Measurements from ENCODE around the gene FHIT. TPM values are rescaled to one million over a fixed set of nuclear protein-coding genes. Genes with fewer than 3 reads are reported as not detected.

Gene FHIT
- total RNA-seq, 2 donors from 2014 or later = 6.8 to 12.3 TPM

GRCh38 chr3:60065227-60065868 is 1185.9 kb downstream of the FHIT start:
- Mint-ChIP-seq H3K9me3 (no peaks in the 10 kb centered on the region), H3K4me1 (peaks cover 10% of the 10 kb centered on the region), H3K4me3 (no peak overlapping the region), H3K36me3 (ENCODE audit: low read depth) (no peaks in the 10 kb centered on the region), H3K27me3 (ENCODE audit: insufficient read depth) (peaks cover 54% of the 10 kb centered on the region), H3K27ac (no peak overlapping the region)
- TF ChIP-seq CTCF (conservative IDR thresholded peaks at IDR 0.05) = no peak
- H3K4me3 ChIP-seq (ENCODE audit: low read length) = no peak overlapping the region
- H3K27ac ChIP-seq (ENCODE audit: low read depth, low read length) = no peak overlapping the region
- WGBS, 2 experiments (ENCODE audit: insufficient coverage in 1 of 2, insufficient read length in 1 of 2) = 90% methylated on average over 2 of the region's 2 CpGs; no CpG with 5 or more reads in 1 of the 2 experiments
- H3K9ac ChIP-seq (ENCODE audit: extremely low read depth, low read length, poor library complexity, severe bottlenecking) = no peak overlapping the region
- H3K4me1 ChIP-seq (ENCODE audit: control insufficient read depth, insufficient read depth, low read length) = peaks cover 12% of the 10 kb centered on the region
- DNase-seq = no peak
- peaks cover 5% of the 10 kb centered on the region for H3K9me3 ChIP-seq (ENCODE audit: control insufficient read depth, low read length)
- no peaks in the 10 kb centered on the region for H3K36me3 ChIP-seq (ENCODE audit: control insufficient read depth, insufficient read depth, low read length)
- peaks cover 5% of the 10 kb centered on the region for H3K27me3 ChIP-seq (ENCODE audit: control insufficient read depth, insufficient read depth, low read length, poor library complexity, severe bottlenecking)

GRCh38 chr3:60064210-60065178 is 1186.8 kb downstream of the FHIT start:
- Histone ChIP-seq H3K27me3 (ENCODE audit: control insufficient read depth, insufficient read depth, low read length, poor library complexity, severe bottlenecking) (peaks cover 5% of the 10 kb centered on the region), H3K9me3 (ENCODE audit: control insufficient read depth, low read length) (peaks cover 5% of the 10 kb centered on the region), H3K9ac (ENCODE audit: extremely low read depth, low read length, poor library complexity, severe bottlenecking) (no peak overlapping the region), H3K36me3 (ENCODE audit: control insufficient read depth, insufficient read depth, low read length) (no peaks in the 10 kb centered on the region), H3K4me3 (ENCODE audit: low read length) (no peak overlapping the region), H3K4me1 (ENCODE audit: control insufficient read depth, insufficient read depth, low read length) (peaks cover 10% of the 10 kb centered on the region), H3K27ac (ENCODE audit: low read depth, low read length) (no peak overlapping the region)
- H3K27ac Mint-ChIP-seq = no peak overlapping the region
- H3K4me1 Mint-ChIP-seq = peaks cover 5% of the 10 kb centered on the region
- WGBS, 2 experiments (ENCODE audit: insufficient coverage in 1 of 2, insufficient read length in 1 of 2) = 89 to 100% methylated on average over 2 to 3 of the region's 3 CpGs
- H3K4me3 Mint-ChIP-seq = no peak overlapping the region
- no peaks in the 10 kb centered on the region for H3K36me3 Mint-ChIP-seq (ENCODE audit: low read depth)
- TF ChIP-seq CTCF (conservative IDR thresholded peaks at IDR 0.05) = no peak
- peaks cover 50% of the 10 kb centered on the region for H3K27me3 Mint-ChIP-seq (ENCODE audit: insufficient read depth)
- no peak for DNase-seq
- no peaks in the 10 kb centered on the region for H3K9me3 Mint-ChIP-seq

GRCh38 chr3:60056404-60056803 is 1194.8 kb downstream of the FHIT start:
- Histone ChIP-seq H3K4me1 (ENCODE audit: control insufficient read depth, insufficient read depth, low read length) (no peaks in the 10 kb centered on the region), H3K4me3 (ENCODE audit: low read length) (no peak overlapping the region), H3K9ac (ENCODE audit: extremely low read depth, low read length, poor library complexity, severe bottlenecking) (no peak overlapping the region), H3K27me3 (ENCODE audit: control insufficient read depth, insufficient read depth, low read length, poor library complexity, severe bottlenecking) (no peaks in the 10 kb centered on the region), H3K36me3 (ENCODE audit: control insufficient read depth, insufficient read depth, low read length) (no peaks in the 10 kb centered on the region), H3K27ac (ENCODE audit: low read depth, low read length) (no peak overlapping the region), H3K9me3 (ENCODE audit: control insufficient read depth, low read length) (peaks cover 9% of the 10 kb centered on the region)
- DNase-seq = no peak
- 84 to 95% methylated on average over 4 of the region's 4 CpGs for WGBS, 2 experiments (ENCODE audit: insufficient coverage in 1 of 2, insufficient read length in 1 of 2)
- no peaks in the 10 kb centered on the region for H3K4me1 Mint-ChIP-seq
- no peak overlapping the region for H3K27ac Mint-ChIP-seq
- no peak overlapping the region for H3K4me3 Mint-ChIP-seq
- no peaks in the 10 kb centered on the region for H3K36me3 Mint-ChIP-seq (ENCODE audit: low read depth)
- TF ChIP-seq CTCF (conservative IDR thresholded peaks at IDR 0.05) = no peak
- H3K9me3 Mint-ChIP-seq = peaks cover 6% of the 10 kb centered on the region
- peaks cover 5% of the 10 kb centered on the region for H3K27me3 Mint-ChIP-seq (ENCODE audit: insufficient read depth)
